NCI-H446 (cell line): ENCODE results near the gene ZNF280A.
"Not testable (repeated sequence)": the region's sequence is repeated elsewhere in the genome, so short reads cannot be mapped to it uniquely, and the experiment has no call there.

Experiments
- DNase-seq, 2 experiments: peaks; one replicate each; lab custom pipeline; 2025; lab: John Stamatoyannopoulos, UW

Gene ZNF280A

GRCh38 chr22:22538226-22538989 lies 18.3 kb upstream of the ZNF280A start:
- peak in 1 of 2 experiments; percentile 29 for DNase-seq

- DNase-seq = no peak
Measured at GRCh38 chr22:22536916-22537315, 16.8 kb upstream of the ZNF280A start.

- no peak for DNase-seq
Measured at GRCh38 chr22:22536515-22536914, 16.4 kb upstream of the ZNF280A start.

GRCh38 chr22:22535662-22536061 lies 15.6 kb upstream of the ZNF280A start:
- no peak for DNase-seq

- DNase-seq = no peak
Measured at GRCh38 chr22:22534604-22535415, 14.7 kb upstream of the ZNF280A start.

- no peak for DNase-seq
Measured at GRCh38 chr22:22533863-22534262, 13.8 kb upstream of the ZNF280A start.

DNA sequence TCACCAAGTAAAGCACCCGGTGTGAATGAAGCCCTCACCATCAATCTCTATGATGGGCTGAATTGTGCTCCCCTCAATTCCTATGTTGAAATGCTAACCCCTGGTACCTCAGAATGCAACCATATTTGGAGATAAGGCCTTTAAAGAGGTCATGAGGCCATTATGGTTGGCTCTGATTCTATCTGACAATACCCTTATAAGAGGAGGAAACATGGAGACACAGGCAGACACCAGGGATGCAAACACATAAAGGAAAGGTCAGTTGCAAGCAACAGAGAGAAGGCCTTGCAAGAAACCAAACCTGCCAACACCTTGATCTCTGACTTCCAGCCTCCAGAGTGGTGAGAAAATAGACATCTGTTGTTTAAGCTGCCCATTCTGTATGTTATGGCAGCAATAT lies 13.3 kb upstream of the ZNF280A start:
- DNase-seq = no peak

DNA sequence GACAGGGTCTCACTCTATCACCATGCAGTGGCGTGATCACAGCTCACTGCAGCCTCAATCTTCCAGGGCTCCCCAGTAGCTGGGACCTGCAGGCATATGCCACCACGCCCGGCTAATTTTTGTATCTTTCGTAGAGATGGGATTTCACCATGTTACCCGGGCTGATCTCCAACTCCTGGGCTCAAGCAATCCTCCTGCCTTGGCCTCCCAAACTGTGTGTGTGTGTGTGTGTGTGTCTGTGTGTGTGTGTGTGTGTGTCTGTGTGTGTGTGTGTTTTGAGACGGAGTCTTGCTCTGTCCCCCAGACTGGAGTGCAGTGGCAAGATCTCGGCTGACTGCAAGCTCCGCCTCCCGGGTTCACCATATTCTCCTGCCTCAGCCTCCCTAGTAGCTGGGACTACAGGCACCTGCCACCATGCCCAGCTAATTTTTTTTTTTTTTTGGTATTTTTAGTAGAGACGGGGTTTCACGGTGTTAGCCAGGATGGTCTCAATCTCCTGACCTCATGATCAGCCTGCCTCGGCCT lies 12.5 kb upstream of the ZNF280A start:
- DNase-seq = not testable (repeated sequence)

DNA sequence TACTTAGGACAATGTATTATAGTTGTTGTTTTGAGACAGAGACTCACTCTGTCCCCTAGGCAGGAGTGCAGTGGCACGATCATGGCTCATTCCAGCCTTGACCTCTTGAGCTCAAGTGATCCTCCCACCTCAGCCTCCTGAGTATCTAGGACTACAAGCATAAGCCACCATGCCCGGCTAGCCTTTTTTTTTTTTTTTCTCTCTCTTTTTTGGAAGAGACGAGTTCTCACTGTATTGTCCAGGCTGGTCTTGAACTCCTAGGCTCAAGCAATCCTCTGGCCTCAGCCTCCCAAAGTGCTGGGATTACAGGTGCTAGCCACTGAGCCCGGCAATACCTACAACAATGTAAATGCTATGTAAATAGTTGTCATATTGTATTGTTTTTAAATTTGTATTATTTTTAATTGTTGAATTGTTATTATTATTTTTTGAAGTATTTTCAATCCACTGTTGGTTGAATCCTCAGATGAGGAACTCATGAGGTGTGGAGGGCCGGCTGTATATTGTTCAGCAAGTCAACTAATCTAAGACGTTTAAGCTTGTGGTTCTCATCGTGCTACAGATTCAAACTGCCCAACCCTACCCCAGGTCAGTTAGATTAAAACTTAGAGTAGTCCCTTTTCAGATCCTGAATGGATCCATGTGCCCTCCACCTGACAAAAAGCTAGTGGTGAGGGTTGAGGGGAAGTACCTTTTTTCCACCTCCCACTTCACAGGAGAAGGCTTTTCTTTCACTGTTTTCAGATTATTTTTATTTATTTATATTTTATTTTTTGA lies 11.9 kb upstream of the ZNF280A start:
- DNase-seq = no peak

DNA sequence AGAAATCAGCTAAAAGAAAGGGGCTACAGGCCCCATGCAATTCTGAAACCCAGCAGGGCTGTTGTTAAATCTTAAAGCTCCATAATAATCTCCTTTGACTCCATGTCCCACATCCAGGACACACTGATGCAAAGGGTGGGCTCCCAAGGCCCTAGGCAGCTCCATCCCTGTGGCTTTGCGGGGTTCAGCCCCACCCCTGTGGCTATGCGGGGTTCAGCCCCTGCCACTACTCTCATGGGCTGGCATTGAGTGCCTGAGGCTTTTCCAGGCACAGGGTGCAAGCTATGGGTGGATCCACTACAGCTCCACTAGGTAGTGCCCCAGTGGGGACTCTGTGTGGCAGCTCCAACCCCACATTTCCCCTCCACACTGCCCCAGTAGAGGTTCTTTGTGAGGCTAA lies 8.7 kb upstream of the ZNF280A start:
- no peak for DNase-seq

DNA sequence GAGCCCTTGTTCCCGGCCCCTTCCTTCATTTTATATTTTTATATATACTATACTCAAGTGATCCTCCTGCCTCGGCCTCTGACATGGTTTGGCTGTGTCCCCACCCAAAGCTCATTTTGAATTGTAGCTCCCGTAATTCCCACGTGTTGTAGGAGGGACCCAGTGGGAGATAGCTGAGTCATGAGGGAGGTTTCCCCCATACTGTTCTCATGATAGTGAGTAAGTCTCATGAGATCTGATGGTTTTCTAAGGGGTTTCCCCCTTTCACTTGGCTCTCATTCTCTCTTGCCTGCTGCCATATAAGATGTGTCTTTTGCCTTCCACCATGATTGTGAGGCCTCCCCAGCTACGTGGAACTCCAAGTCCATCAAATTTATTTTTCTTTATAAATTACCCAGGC lies 7.2 kb upstream of the ZNF280A start:
- no peak for DNase-seq

GRCh38 chr22:22526125-22526912 lies 6.2 kb upstream of the ZNF280A start:
- no peak for DNase-seq

DNA sequence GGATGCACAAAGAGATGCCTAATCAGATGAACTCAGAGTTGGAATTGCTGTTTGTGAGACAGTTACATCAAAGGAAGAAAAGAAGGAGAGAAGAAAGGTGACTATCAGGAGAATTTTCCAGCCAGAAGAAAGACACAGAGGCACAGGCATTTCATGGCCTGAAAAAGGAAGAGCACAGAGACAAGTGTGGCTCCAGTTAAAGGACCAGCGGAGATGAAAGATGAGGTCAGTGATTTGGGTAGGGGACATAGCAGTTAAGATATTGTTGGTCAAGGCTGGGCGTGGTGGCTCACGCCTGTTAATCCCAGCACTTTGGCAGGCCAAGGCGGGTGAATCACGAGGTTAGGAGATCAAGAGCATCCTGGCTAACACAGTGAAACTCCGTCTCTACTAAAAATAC lies 3.4 kb upstream of the ZNF280A start:
- DNase-seq = no peak

GRCh38 chr22:22521631-22522030 lies 1.6 kb upstream of the ZNF280A start:
- DNase-seq = no peak

DNA sequence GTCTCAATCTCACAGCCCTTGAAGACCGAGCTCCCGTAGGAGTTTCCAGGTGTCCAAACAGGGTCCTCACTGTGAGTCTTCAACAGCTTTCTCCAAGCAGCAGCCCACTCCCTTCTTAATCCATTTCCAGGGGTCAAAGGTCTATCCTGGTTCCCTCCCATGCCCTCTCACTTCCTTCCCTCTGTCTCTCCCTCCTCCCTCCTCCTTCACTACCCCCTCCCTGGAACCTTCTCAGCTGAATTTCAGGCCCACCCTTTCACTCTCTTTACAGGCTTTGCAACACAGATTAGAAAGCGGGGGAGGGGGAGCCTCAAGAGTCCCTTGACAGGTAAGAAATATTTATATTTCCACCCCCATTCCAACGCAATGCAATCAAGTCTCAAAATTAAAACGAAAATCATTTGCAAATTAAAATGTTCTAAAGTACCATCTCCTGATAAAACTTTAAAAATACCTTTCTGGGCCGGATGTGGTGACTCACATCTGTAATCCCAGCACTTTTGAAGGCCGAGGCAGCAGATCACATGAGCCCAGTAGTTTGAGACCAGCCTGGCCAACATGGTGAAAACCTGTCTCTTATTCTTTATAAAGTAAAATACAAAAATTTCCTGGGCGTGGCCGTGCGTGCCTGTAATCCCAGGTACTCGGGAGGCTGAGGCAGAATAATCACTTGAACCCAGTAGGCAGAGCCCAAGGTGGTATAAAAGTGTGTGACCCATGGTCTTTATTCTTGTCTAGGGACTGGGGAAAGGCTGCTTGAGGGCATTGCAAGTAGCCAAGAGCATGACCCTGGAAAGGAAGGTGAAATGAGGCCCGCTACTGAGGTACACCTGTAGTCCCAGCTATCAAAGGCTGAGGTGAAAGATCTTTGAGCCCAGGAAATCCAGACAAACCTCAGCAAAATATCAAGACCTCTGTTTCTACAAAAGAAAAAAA lies 865 bp upstream of the ZNF280A start:
- DNase-seq = no peak

- no peak for DNase-seq
Measured at GRCh38 chr22:22519591-22519990, 479 bp downstream of the ZNF280A start.

GRCh38 chr22:22516992-22517391 lies 3.1 kb downstream of the ZNF280A start:
- no peak for DNase-seq

DNA sequence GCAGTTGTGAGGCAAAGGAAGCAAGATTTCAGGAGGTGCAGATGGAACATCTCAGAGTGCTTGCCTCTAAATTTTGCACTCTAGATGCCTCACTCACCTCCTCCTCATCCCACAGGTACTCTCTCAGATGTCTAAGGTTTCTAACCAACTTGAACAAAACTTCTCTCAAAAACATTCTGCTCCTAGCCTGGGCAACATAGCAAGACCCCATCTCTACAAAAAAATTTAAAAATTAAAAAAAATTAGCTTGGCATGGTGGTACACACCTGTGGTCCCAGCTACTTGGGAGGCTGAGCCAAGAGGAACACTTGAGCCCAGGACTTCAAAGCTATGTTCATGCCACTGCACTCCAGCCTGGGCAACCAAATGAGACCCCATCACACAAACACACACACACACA lies 4.2 kb downstream of the ZNF280A start:
- DNase-seq = no peak

DNA sequence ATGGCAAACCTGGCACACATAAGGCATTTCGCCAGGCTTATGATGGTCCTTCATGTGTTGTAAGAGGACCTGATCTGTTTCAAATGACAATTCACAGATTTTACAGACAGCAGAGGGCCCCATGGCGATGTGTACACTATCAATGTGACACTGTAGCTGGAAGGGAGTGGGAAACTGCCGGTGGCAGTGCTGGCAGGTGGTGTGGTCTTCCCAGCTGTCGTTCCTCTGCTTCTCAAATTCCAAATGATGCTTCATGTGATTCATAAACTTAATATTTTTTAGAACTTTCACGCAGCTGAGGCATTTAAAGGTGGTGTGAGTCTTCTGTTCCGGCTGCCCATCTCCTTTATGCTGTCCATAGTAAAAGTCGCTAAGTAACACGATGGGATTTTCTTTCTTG lies 5.6 kb downstream of the ZNF280A start:
- not testable (repeated sequence) for DNase-seq

DNA sequence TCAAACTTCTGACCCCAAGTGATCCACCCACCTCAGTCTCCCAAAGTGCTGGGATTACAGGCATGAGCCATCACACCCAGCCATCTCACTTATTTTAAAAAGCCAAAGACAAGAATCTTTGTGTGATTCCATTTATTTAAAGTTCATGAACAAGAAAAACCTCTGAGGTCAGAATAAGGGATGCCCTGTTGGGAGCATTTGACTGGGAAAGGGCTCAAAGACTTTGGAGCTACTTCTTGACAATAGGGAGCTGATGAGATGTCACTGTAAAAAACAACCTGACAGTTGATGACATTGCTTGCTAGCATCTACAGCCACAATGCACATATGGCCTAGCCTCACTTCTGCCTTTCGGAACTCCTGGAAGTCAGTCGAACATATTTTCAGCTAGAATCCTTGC lies 6.5 kb downstream of the ZNF280A start:
- no peak for DNase-seq
